OCI-LY3 (cell line): ENCODE data around the gene DNAJC10.

Experiments used
- H2AFZ ChIP-seq: fragments of 200-600, 300-600 bp; shearing (Covaris generic); 2 replicates; pipeline ENCODE4 v1.6.0; 2014; ENCODE audit warnings: antibody characterized with exemption, low read depth, low read length
- H3K27ac ChIP-seq: fragments of 200-600, 300-600 bp; sonication (generic); 2 replicates; pipeline ENCODE4 v1.5.1; 2014; ENCODE audit warnings: mild to moderate bottlenecking, low read length, moderate library complexity, mixed read lengths
- H3K27me3 ChIP-seq: fragments of 200-600, 300-600 bp; sonication (generic); 2 replicates; pipeline ENCODE4 v1.6.1; 2014; ENCODE audit warnings: low read depth, low read length, mixed read lengths
- H3K36me3 ChIP-seq: fragments of 200-600, 300-600 bp; sonication (generic); replicated peaks from 2 replicates; pipeline ENCODE3; 2014; ENCODE audit warnings: low read depth, low read length, mixed read lengths
- H3K4me1 ChIP-seq: fragments of 300-600, 200-600 bp; sonication (generic); 2 replicates; pipeline ENCODE4 v1.6.1; 2014; ENCODE audit warnings: low read length, mixed read lengths
- H3K4me2 ChIP-seq: fragments of 200-600, 300-600 bp; sonication (generic); 2 replicates; pipeline ENCODE4 v1.6.1; 2014; ENCODE audit warnings: low read length, mixed read lengths
- H3K4me3 ChIP-seq: fragments of 300-600, 200-600 bp; sonication (generic); 2 replicates; pipeline ENCODE4 v1.5.1; 2014; ENCODE audit warnings: antibody characterized with exemption, mild to moderate bottlenecking, low read length, moderate library complexity
- H3K79me2 ChIP-seq: fragments of 300-600, 200-600 bp; shearing (Covaris generic); 2 replicates; pipeline ENCODE4 v1.6.1; 2014; ENCODE audit warnings: mild to moderate bottlenecking, low read length, mixed read lengths
- H3K9ac ChIP-seq: fragments of 300-600, 200-600 bp; shearing (Covaris generic); 2 replicates; pipeline ENCODE4 v1.6.0; 2014; ENCODE audit warnings: mild to moderate bottlenecking, low read length, moderate library complexity
- H3K9me3 ChIP-seq: fragments of 200-600, 300-600 bp; shearing (Covaris generic); 2 replicates; pipeline ENCODE4 v1.6.1; 2014; ENCODE audit warnings: low read length, mixed read lengths; ENCODE audit not compliant: insufficient read depth
- H4K20me1 ChIP-seq: fragments of 200-600, 300-600 bp; sonication (generic); 2 replicates; pipeline ENCODE4 v1.6.1; 2016; ENCODE audit warnings: low read length, mixed read lengths; ENCODE audit not compliant: insufficient read depth
- EZH2phosphoT487 ChIP-seq: fragments of 200-600 bp; shearing (Covaris generic); IDR thresholded peaks from 2 replicates; pipeline ENCODE4 v1.6.1; 2018; ENCODE audit warnings: antibody characterized with exemption, mixed run types, low read depth
- TF ChIP-seq, protein P1 (sequence below): fragments of 200-600, 300-600 bp; sonication (generic); IDR thresholded peaks from 2 replicates; pipeline ENCODE4 v1.5.1; 2014; ENCODE audit warnings: antibody characterized with exemption, low read length, low read depth

Gene DNAJC10

DNA sequence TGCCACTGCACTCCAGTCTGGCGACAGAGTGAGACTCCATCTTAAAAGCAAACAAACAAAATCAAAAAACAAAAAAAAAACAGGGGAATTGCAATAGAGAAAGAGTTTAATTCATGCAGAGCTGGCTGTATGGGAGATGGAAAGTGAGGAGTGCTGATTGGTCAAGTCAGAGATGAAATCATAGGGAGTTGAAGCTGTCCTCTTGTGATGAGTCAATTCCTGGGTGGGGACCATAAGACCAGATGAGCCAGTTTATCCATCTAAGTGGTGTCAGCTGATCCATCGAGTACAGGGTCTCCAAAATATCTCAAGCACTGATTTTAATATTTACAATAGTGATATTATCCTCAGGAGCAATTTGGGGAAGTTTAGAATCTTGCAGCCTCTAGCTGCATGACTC is 105.1 kb downstream of the DNAJC10 start:
- Histone ChIP-seq H3K4me1 (no peaks in the 10 kb centered on the region), H3K9ac (no peak overlapping the region), H3K4me2 (no peak overlapping the region), H3K79me2 (no peaks in the 10 kb centered on the region), H3K9me3 (no peaks in the 10 kb centered on the region), H3K36me3 (no peaks in the 10 kb centered on the region), H3K4me3 (no peak overlapping the region), H3K27ac (no peak overlapping the region), H3K27me3 (0 out of 2 replicates have a peak, but pooled peaks cover 7% of the 10 kb centered on the region), H2AFZ (no peak overlapping the region), H4K20me1 (no peaks in the 10 kb centered on the region)
- TF ChIP-seq, protein P1, sequence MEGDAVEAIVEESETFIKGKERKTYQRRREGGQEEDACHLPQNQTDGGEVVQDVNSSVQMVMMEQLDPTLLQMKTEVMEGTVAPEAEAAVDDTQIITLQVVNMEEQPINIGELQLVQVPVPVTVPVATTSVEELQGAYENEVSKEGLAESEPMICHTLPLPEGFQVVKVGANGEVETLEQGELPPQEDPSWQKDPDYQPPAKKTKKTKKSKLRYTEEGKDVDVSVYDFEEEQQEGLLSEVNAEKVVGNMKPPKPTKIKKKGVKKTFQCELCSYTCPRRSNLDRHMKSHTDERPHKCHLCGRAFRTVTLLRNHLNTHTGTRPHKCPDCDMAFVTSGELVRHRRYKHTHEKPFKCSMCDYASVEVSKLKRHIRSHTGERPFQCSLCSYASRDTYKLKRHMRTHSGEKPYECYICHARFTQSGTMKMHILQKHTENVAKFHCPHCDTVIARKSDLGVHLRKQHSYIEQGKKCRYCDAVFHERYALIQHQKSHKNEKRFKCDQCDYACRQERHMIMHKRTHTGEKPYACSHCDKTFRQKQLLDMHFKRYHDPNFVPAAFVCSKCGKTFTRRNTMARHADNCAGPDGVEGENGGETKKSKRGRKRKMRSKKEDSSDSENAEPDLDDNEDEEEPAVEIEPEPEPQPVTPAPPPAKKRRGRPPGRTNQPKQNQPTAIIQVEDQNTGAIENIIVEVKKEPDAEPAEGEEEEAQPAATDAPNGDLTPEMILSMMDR: no peak
- TF ChIP-seq EZH2phosphoT487: no peak

DNA sequence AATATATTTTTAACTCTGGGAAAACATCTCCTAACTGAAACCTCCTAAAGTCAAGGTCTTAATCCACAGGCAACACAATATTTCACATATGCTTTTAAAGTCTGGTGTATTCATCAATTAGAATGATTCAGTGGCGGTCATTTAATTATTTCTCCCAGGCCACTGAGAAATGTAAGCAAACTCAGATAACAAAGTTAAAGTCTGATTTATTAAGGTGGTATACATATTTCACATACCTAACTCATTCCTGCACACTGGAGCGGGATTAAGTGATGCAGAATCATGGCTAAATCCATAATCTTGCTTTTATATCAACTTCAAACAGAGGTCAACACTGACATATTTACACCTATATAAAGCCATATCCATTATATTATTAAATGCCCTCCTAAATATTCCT is 106.7 kb downstream of the DNAJC10 start:
- Histone ChIP-seq H2AFZ (no peak overlapping the region), H3K9me3 (no peaks in the 10 kb centered on the region), H3K27me3 (0 out of 2 replicates have a peak, but pooled peaks cover 7% of the 10 kb centered on the region), H3K4me2 (no peak overlapping the region), H3K4me3 (no peak overlapping the region), H3K4me1 (no peaks in the 10 kb centered on the region), H3K79me2 (no peaks in the 10 kb centered on the region), H3K27ac (no peak overlapping the region), H3K36me3 (no peaks in the 10 kb centered on the region), H4K20me1 (no peaks in the 10 kb centered on the region), H3K9ac (no peak overlapping the region)
- no peak for TF ChIP-seq EZH2phosphoT487
- TF ChIP-seq, protein P1: no peak

DNA sequence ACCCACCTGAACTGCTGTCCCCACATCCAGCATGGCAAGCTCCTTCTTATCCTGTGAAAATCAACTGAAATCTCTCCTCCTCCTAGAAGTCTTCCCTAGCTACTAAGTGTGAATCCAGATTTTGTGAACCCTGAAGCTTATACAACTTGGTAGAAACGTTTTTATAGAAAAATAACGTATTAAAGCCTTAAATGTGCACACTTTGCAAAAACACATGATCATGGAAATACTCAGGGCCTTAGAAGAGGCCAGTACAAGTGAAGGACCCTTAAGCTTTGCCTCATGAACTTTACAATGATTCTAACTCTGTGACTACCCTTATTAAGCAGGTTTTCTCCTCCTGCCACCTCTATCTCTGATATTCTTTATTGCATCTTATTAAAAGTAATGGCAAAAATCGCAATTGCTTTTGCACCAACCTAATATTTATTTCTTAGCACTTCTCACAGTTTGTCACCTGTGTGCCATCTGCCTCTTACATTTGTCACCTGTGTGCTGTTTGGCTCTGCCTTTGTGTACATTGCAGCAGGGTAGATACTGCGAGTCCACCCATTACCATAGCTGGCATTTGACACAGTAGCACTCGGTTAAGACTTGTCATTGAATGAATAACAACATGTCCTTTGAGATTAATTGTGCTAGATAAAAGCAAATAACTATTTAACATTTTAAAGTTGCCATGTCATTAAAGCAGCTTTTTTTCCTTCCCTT is 108.2 kb downstream of the DNAJC10 start:
- TF ChIP-seq, protein P1: no peak
- TF ChIP-seq EZH2phosphoT487: no peak
- Histone ChIP-seq H3K27ac (no peak overlapping the region), H3K9ac (no peak overlapping the region), H3K79me2 (no peaks in the 10 kb centered on the region), H3K4me1 (no peaks in the 10 kb centered on the region), H3K4me2 (no peak overlapping the region), H4K20me1 (no peaks in the 10 kb centered on the region), H3K36me3 (no peaks in the 10 kb centered on the region), H3K9me3 (no peaks in the 10 kb centered on the region), H3K4me3 (no peak overlapping the region), H3K27me3 (0 out of 2 replicates have a peak, but pooled peaks cover 7% of the 10 kb centered on the region), H2AFZ (no peak overlapping the region)

DNA sequence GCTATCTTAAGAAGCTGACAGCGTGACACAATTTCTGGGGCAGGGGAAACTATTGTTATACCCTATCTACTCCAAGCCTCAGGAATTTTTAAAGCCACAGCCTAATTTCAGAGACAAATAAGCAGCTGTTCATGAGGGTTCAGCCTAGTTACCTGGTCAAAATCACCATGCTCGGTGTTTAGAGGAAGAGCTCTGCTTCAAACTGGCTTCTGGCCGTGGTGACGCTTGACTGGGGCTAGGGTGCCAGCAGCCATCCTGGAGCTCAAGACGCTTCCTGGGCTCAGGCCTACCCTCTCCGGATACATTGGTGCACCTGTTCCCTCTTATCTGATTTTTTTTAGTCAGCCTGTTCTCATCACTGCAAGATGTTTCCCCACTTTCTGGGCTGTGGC is 108.7 kb downstream of the DNAJC10 start:
- no peak overlapping the region for H3K4me2 ChIP-seq

More for the DNA sequence above, 108.7 kb downstream of the DNAJC10 start:
- H2AFZ ChIP-seq: no peak overlapping the region
- H3K36me3 ChIP-seq: no peaks in the 10 kb centered on the region
- H4K20me1 ChIP-seq: no peaks in the 10 kb centered on the region
- no peaks in the 10 kb centered on the region for H3K9me3 ChIP-seq
- H3K4me3 ChIP-seq: no peak overlapping the region
- TF ChIP-seq, protein P1: no peak
- TF ChIP-seq EZH2phosphoT487: no peak
- no peaks in the 10 kb centered on the region for H3K4me1 ChIP-seq
- H3K27ac ChIP-seq: no peak overlapping the region
- H3K27me3 ChIP-seq: 0 out of 2 replicates have a peak, but pooled peaks cover 7% of the 10 kb centered on the region
- H3K9ac ChIP-seq: no peak overlapping the region
- H3K79me2 ChIP-seq: no peaks in the 10 kb centered on the region
